Glutamatergic neuron (in vitro differentiated cells): Measurements from ENCODE around the gene PRAMEF1. TPM values are rescaled to one million over a fixed set of nuclear protein-coding genes. Genes with fewer than 3 reads are reported as not detected.
"Not testable (repeated sequence)": the region's sequence is repeated elsewhere in the genome, so short reads cannot be mapped to it uniquely, and the experiment has no call there.

Experiments
- DNase-seq: peaks from one replicate; pipeline ENCODE4 v3.0.0; 2022
- H3K27ac Mint-ChIP-seq: one replicate; pipeline ENCODE4 v1.8.0; 2020; ENCODE audit warnings: mild to moderate bottlenecking, mixed read lengths, inconsistent platforms; ENCODE audit not compliant: unreplicated experiment
- H3K27me3 Mint-ChIP-seq: one replicate; pipeline ENCODE4 v1.8.0; 2020; ENCODE audit warnings: mild to moderate bottlenecking, moderate library complexity, mixed read lengths, inconsistent platforms; ENCODE audit not compliant: unreplicated experiment
- H3K36me3 Mint-ChIP-seq: one replicate; pipeline ENCODE4 v1.8.0; 2020; ENCODE audit warnings: mild to moderate bottlenecking, mixed read lengths, inconsistent platforms; ENCODE audit not compliant: unreplicated experiment
- H3K4me1 Mint-ChIP-seq: one replicate; pipeline ENCODE4 v1.8.0; 2020; ENCODE audit warnings: mild to moderate bottlenecking, low read depth, mixed read lengths, inconsistent platforms; ENCODE audit not compliant: unreplicated experiment
- H3K4me3 Mint-ChIP-seq: one replicate; pipeline ENCODE4 v1.8.0; 2020; ENCODE audit warnings: mild to moderate bottlenecking, mixed read lengths, inconsistent platforms; ENCODE audit not compliant: unreplicated experiment
- H3K9me3 Mint-ChIP-seq: one replicate; pipeline ENCODE4 v1.8.0; 2020; ENCODE audit warnings: mild to moderate bottlenecking, moderate library complexity, mixed read lengths, inconsistent platforms; ENCODE audit not compliant: unreplicated experiment
- CTCF ChIP-seq: fragments of 200-600 bp; sonication (generic); IDR thresholded peaks from one replicate; pipeline ENCODE4 v1.5.0; 2021; ENCODE audit not compliant: partially characterized antibody, unreplicated experiment
- long read RNA-seq: library from polyadenylated mRNA; unstranded; transcript quantifications from one replicate; pipeline ENCODE4 v2.0.0, GENCODE V29; 2020; ENCODE audit not compliant: unreplicated experiment
- total RNA-seq: library from RNA; stranded (reverse); fragmentation: NEBNext Ultra II Directional; extraction: Animal tissue kit (Norgen Biotek cat#: 25700); gene quantifications from one replicate; pipeline ENCODE4 v1.2.1, GENCODE V29; 2021; ENCODE audit not compliant: unreplicated experiment

The PRAMEF1 gene
- total RNA-seq: 0.44 TPM
- long read RNA-seq, partial matches to known transcripts: 0 of 1 reads
- long read RNA-seq, other reads (novel, unspliced or antisense): 0 of 1 reads

- H3K4me3 Mint-ChIP-seq, DNase-seq, H3K27me3 Mint-ChIP-seq, H3K4me1 Mint-ChIP-seq, H3K27ac Mint-ChIP-seq, H3K36me3 Mint-ChIP-seq, H3K9me3 Mint-ChIP-seq: not testable (repeated sequence)
These were observed at the start of gene PRAMEF1 for GRCh38 chr1:12791097-12791496. Gene PRAMEF1, plus strand, starts transcription at chr1:12791397. Its CDS starts 1,831 bp downstream, at chr1:12793228.

- H3K27ac Mint-ChIP-seq: no peak overlapping the region
- no peak for DNase-seq
- peaks cover 3% of the 10 kb centered on the region for H3K27me3 Mint-ChIP-seq
- no peak for TF ChIP-seq CTCF
- no peaks in the 10 kb centered on the region for H3K4me1 Mint-ChIP-seq
- no peak overlapping the region for H3K4me3 Mint-ChIP-seq
- H3K9me3 Mint-ChIP-seq: no peaks in the 10 kb centered on the region
- H3K36me3 Mint-ChIP-seq: no peaks in the 10 kb centered on the region
These were observed 49.3 kb upstream of the PRAMEF1 start for GRCh38 chr1:12741946-12742345.

GRCh38 chr1:12745126-12745991 lies 45.8 kb upstream of the PRAMEF1 start:
- DNase-seq: no peak
- Mint-ChIP-seq H3K27ac (no peak overlapping the region), H3K27me3 (peaks cover 3% of the 10 kb centered on the region)

GRCh38 chr1:12745992-12746323 lies 45.2 kb upstream of the PRAMEF1 start, which contains the start of gene CFAP107:
Gene CFAP107, plus strand, starts transcription at chr1:12746200. Its CDS starts 231 bp downstream, at chr1:12746431.
- no peak within 1 kb of the TSS for H3K27ac Mint-ChIP-seq
- peaks cover 3% of the 10 kb centered on the region for H3K27me3 Mint-ChIP-seq
- no peak for TF ChIP-seq CTCF
- no peak for DNase-seq
- no peak within 1 kb of the TSS for H3K4me3 Mint-ChIP-seq
- H3K4me1 Mint-ChIP-seq: no peaks in the 10 kb centered on the region
- peaks cover 15% of the 10 kb centered on the region for H3K36me3 Mint-ChIP-seq
- H3K9me3 Mint-ChIP-seq: no peaks in the 10 kb centered on the region

More at GRCh38 chr1:12745126-12745991, 45.8 kb upstream of the PRAMEF1 start:
- no peaks in the 10 kb centered on the region for H3K4me1 Mint-ChIP-seq
- H3K9me3 Mint-ChIP-seq: no peaks in the 10 kb centered on the region
- no peak overlapping the region for H3K4me3 Mint-ChIP-seq
- no peak for TF ChIP-seq CTCF
- peaks cover 15% of the 10 kb centered on the region for H3K36me3 Mint-ChIP-seq

- Mint-ChIP-seq H3K9me3 (no peaks in the 10 kb centered on the region), H3K36me3 (peaks cover 15% of the 10 kb centered on the region), H3K27ac (no peak overlapping the region), H3K27me3 (no peaks in the 10 kb centered on the region), H3K4me3 (no peak overlapping the region), H3K4me1 (no peaks in the 10 kb centered on the region)
- TF ChIP-seq CTCF: no peak
- no peak for DNase-seq
These were observed 42.3 kb upstream of the PRAMEF1 start for GRCh38 chr1:12748778-12749355.
